HEK293 (cell line): Measurements from ENCODE around the gene MTCH2.
"Not testable (repeated sequence)": the region's sequence is repeated elsewhere in the genome, so short reads cannot be mapped to it uniquely, and the experiment has no call there.

Experiments used
- CTCF ChIA-PET: fragments of 350-600 bp; formaldehyde crosslinking; extraction: SDS; loops from one replicate; lab custom pipeline; 2021; ENCODE audit warnings: antibody characterized with exemption; lab: Yijun Ruan, JAX
- POLR2A ChIA-PET: fragments of 300-600 bp; formaldehyde crosslinking; extraction: SDS; loops from one replicate; lab custom pipeline; 2020; ENCODE audit warnings: antibody characterized with exemption, inconsistent platforms; lab: Yijun Ruan, JAX
- H3K27ac ChIP-seq: fragments of 200-500 bp; sonication (Bioruptor generic); 2 replicates; pipeline ENCODE4 v1.5.1; 2014; ENCODE audit warnings: low read depth, low read length, control low read depth, inconsistent platforms; ENCODE audit errors: extremely low read depth
- H3K36me3 ChIP-seq, 2 experiments: fragments of 200-500 bp in 1 of 2; sonication (Bioruptor generic) in 1 of 2; 1 replicate in 1 of 2; 2 replicates in 1 of 2; pipeline ENCODE4 v1.5.1; 2014 to 2017; ENCODE audit warnings: inconsistent platforms in 2 of 2, low read length in 2 of 2; ENCODE audit not compliant: control insufficient read depth in 2 of 2, insufficient read depth in 1 of 2
- H3K4me1 ChIP-seq: fragments of 200-500 bp; sonication (Bioruptor generic); 2 replicates; pipeline ENCODE4 v1.5.1; 2014; ENCODE audit warnings: mild to moderate bottlenecking, low read length, inconsistent platforms; ENCODE audit not compliant: control insufficient read depth, insufficient read depth
- H3K4me3 ChIP-seq: 2 replicates; pipeline ENCODE4 v1.5.1; 2011; ENCODE audit warnings: low read depth, mild to moderate bottlenecking, control low read depth, low read length, moderate library complexity
- H3K9me3 ChIP-seq: fragments of 200-500 bp; sonication (Bioruptor generic); 2 replicates; pipeline ENCODE4 v1.5.1; 2014; ENCODE audit warnings: low read depth, low read length, inconsistent platforms; ENCODE audit not compliant: control insufficient read depth, insufficient read depth
- GFI1B ChIP-seq: fragments of 450-650 bp; formaldehyde crosslinking; IDR thresholded peaks from 2 replicates; pipeline ENCODE4 v1.5.1; 2016; ENCODE audit warnings: missing biosample characterization, missing genetic modification characterization
- KLF1 ChIP-seq: fragments of 450-650 bp; formaldehyde crosslinking; IDR thresholded peaks from 2 replicates; pipeline ENCODE4 v1.5.1; 2016; ENCODE audit warnings: missing biosample characterization, missing genetic modification characterization
- KLF9 ChIP-seq: fragments of 450-650 bp; formaldehyde crosslinking; IDR thresholded peaks from 2 replicates; pipeline ENCODE4 v1.5.1; 2016; ENCODE audit warnings: missing biosample characterization, missing genetic modification characterization, low read depth
- PBX3 ChIP-seq: sonication (generic); formaldehyde crosslinking; IDR thresholded peaks from 2 replicates; pipeline ENCODE4 v1.8.1; 2022; ENCODE audit warnings: mild to moderate bottlenecking, moderate library complexity, missing genetic modification reagents
- PRDM10 ChIP-seq: fragments of 450-650 bp; formaldehyde crosslinking; IDR thresholded peaks from 2 replicates; pipeline ENCODE4 v1.5.1; 2016; ENCODE audit warnings: missing biosample characterization, missing genetic modification characterization
- TRIM28 ChIP-seq: IDR thresholded peaks from 2 replicates; pipeline ENCODE4 v1.6.1; 2011; ENCODE audit warnings: low read length, control low read depth, borderline replicate concordance
- ZBTB48 ChIP-seq: fragments of 450-650 bp; formaldehyde crosslinking; IDR thresholded peaks from 2 replicates; pipeline ENCODE4 v1.5.1; 2016; ENCODE audit warnings: missing biosample characterization, missing genetic modification characterization
- ZNF155 ChIP-seq: fragments of 450-650 bp; formaldehyde crosslinking; IDR thresholded peaks from 2 replicates; pipeline ENCODE4 v1.5.1; 2016; ENCODE audit warnings: missing biosample characterization, missing genetic modification characterization
- ZNF391 ChIP-seq: fragments of 450-650 bp; formaldehyde crosslinking; IDR thresholded peaks from 2 replicates; pipeline ENCODE4 v1.5.1; 2016; ENCODE audit warnings: low read depth, missing biosample characterization, missing genetic modification characterization, borderline replicate concordance
- ZNF433 ChIP-seq: fragments of 450-650 bp; formaldehyde crosslinking; IDR thresholded peaks from 2 replicates; pipeline ENCODE4 v1.5.1; 2016; ENCODE audit warnings: missing biosample characterization, missing genetic modification characterization, low read depth
- ZNF549 ChIP-seq: fragments of 450-650 bp; IDR thresholded peaks from 2 replicates; pipeline ENCODE4 v1.5.1; 2018; ENCODE audit warnings: missing biosample characterization, missing genetic modification characterization, mild to moderate bottlenecking, inconsistent platforms, moderate library complexity
- ZNF623 ChIP-seq: fragments of 450-650 bp; formaldehyde crosslinking; IDR thresholded peaks from 2 replicates; pipeline ENCODE4 v1.5.1; 2016; ENCODE audit warnings: missing biosample characterization, missing genetic modification characterization
- ZNF768 ChIP-seq: fragments of 450-650 bp; formaldehyde crosslinking; IDR thresholded peaks from 2 replicates; pipeline ENCODE4 v1.5.1; 2018; ENCODE audit warnings: missing biosample characterization, mild to moderate bottlenecking, missing genetic modification characterization
- ZNF830 ChIP-seq: fragments of 450-650 bp; IDR thresholded peaks from 2 replicates; pipeline ENCODE4 v1.5.0; 2018; ENCODE audit warnings: missing biosample characterization, missing genetic modification characterization, low read depth, mild to moderate bottlenecking, moderate library complexity
- ZSCAN16 ChIP-seq: fragments of 450-650 bp; formaldehyde crosslinking; IDR thresholded peaks from 2 replicates; pipeline ENCODE4 v1.5.1; 2016; ENCODE audit warnings: missing biosample characterization, missing genetic modification characterization
- ZSCAN5A ChIP-seq: fragments of 450-650 bp; formaldehyde crosslinking; IDR thresholded peaks from 2 replicates; pipeline ENCODE4 v1.5.1; 2016; ENCODE audit warnings: missing biosample characterization, missing genetic modification characterization

Gene MTCH2

GRCh38 chr11:47667135-47667534 is 24.8 kb upstream of the MTCH2 start:
- ChIA-PET CTCF (no interaction called here), POLR2A (interaction anchor here (1.1 kb wide), 1 partner anchor 8 kb away, joined by 6 read pairs; no protein-coding TSS in a partner anchor)
- Histone ChIP-seq H3K9me3 (no peaks in the 10 kb centered on the region), H3K4me3 (no peak overlapping the region), H3K27ac (no peak overlapping the region), H3K36me3 (no peaks in the 10 kb centered on the region), H3K4me1 (no peaks in the 10 kb centered on the region)
- no peak for TF ChIP-seq ZNF768 (tag by site-specific recombination)
- no peak for TF ChIP-seq ZNF623
- TF ChIP-seq ZNF830 (tag by site-specific recombination) = no peak
- TF ChIP-seq PRDM10 (tag by site-specific recombination) = peak; percentile 89
- no peak for TF ChIP-seq ZNF391

- not testable (repeated sequence) for H3K4me1 ChIP-seq
- 0 out of 2 replicates have a peak, but pooled peaks have one; percentile 60 for TF ChIP-seq GFI1B (tag by site-specific recombination)
- TF ChIP-seq, all 188 proteins: peak for 1; not testable (repeated sequence) for 187
- H3K9me3 ChIP-seq, CTCF ChIA-PET, H3K27ac ChIP-seq, H3K36me3 ChIP-seq, H3K4me3 ChIP-seq: not testable (repeated sequence)
- POLR2A ChIA-PET = interaction anchor here (0.7 kb wide), 1 partner anchor 10 kb away, joined by 3 read pairs; no protein-coding TSS in a partner anchor
Measured at GRCh38 chr11:47664936-47665335, 22.6 kb upstream of the MTCH2 start.

GRCh38 chr11:47661245-47661644 is 18.9 kb upstream of the MTCH2 start:
- Histone ChIP-seq H3K9me3 (no peaks in the 10 kb centered on the region), H3K4me3 (no peak overlapping the region), H3K4me1 (no peaks in the 10 kb centered on the region), H3K27ac (no peak overlapping the region), H3K36me3 (no peaks in the 10 kb centered on the region)
- CTCF ChIA-PET = interaction anchor here (0.7 kb wide), 1 partner anchor 96 kb away, joined by 3 read pairs; no protein-coding TSS in a partner anchor
- TF ChIP-seq ZSCAN16 (tag by site-specific recombination) = no peak
- no peak for TF ChIP-seq KLF9 (tag by site-specific recombination)
- TF ChIP-seq KLF1 (tag by site-specific recombination) = no peak
- TF ChIP-seq ZNF549 (tag by site-specific recombination) = no peak
- no peak for TF ChIP-seq ZNF155 (tag by site-specific recombination)
- TF ChIP-seq TRIM28 = no peak
- POLR2A ChIA-PET = no interaction called here

GRCh38 chr11:47659276-47659675 is 16.9 kb upstream of the MTCH2 start:
- no peak overlapping the region for H3K27ac ChIP-seq
- no peak overlapping the region for H3K4me3 ChIP-seq
- ChIA-PET CTCF (no interaction called here), POLR2A (no interaction called here)
- H3K36me3 ChIP-seq = no peaks in the 10 kb centered on the region
- no peaks in the 10 kb centered on the region for H3K4me1 ChIP-seq
- no peaks in the 10 kb centered on the region for H3K9me3 ChIP-seq
- no peak for TF ChIP-seq ZSCAN5A (tag by site-specific recombination)
- no peak for TF ChIP-seq ZBTB48 (tag by site-specific recombination)
- TF ChIP-seq PBX3 (CRISPR knock-in tag) = no peak
- no peak for TF ChIP-seq ZNF433 (tag by site-specific recombination)
